GM12875 (cell line): Measurements from ENCODE around the gene ZNF527.
"Not testable (repeated sequence)": the region's sequence is repeated elsewhere in the genome, so short reads cannot be mapped to it uniquely, and the experiment has no call there.

Experiments used
- H3K4me3 ChIP-seq: one replicate; pipeline ENCODE4 v1.5.1; 2011; ENCODE audit warnings: low read depth, low read length, control low read depth
- CTCF ChIP-seq: IDR thresholded peaks from 2 replicates; pipeline ENCODE4 v1.5.1; 2011; ENCODE audit warnings: low read depth, mild to moderate bottlenecking, control low read depth, inconsistent platforms, low read length, moderate library complexity, borderline replicate concordance; ENCODE audit not compliant: insufficient read depth

Gene ZNF527

DNA sequence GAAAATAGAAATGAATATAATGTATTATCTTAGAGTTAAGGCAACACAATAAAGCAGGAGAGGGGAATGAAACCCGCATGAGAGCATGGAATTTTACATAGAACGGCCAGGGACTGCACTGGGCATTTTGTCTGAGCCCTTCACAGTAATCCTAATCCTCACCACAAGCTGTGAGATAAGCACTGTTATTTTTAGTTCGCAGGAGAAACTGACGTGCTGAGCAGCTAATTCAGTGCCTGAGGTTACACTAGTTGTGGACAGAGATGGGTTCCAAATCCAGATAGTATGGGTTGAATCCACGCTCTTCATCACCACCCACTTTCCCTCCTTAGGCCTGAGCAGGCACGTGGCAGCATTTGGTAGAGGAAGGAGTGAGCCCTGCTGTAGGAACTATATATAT lies 24.8 kb upstream of the ZNF527 start:
- no peak overlapping the region for H3K4me3 ChIP-seq
- TF ChIP-seq CTCF = no peak

DNA sequence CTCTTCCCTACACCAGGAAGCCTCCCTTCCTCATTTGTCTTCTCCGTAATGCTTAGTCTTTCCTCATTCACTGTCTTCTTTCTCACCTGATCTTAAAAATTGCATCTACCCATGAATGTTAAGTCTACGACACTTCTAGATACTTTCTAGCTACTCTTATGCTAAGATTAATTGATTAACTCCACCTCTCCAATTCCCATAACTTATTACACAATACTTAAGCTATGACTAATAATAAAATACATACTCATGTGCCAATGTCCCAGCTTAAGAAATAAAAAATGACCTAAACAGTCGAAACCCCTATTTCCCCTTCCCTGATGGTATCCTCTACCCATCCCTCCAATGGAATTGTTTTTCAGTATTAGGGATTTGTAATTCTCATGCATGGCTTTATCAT lies 22.8 kb upstream of the ZNF527 start:
- TF ChIP-seq CTCF = no peak

GRCh38 chr19:37353968-37354367 lies 16.9 kb upstream of the ZNF527 start:
- H3K4me3 ChIP-seq = no peak overlapping the region
- no peak for TF ChIP-seq CTCF

More for the DNA sequence above, 22.8 kb upstream of the ZNF527 start:
- no peak overlapping the region for H3K4me3 ChIP-seq

DNA sequence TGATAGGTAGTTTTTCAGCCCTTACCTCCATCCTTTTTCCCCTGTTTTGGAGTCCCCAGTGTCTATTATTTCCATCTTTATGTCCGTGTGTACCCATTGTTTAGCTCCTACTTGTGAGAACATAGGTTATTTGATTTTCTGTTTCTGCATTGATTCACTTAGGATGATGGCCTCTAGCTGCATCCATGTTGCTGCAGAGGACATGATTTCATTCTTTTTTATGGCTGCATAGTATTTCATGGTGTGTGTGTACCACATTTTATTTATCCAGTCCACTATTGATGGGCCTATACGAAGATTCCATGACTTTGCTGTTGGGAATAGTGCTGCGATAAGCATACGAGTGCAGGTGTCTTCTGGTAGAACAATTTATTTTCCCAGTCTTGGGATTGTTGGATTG lies 15.0 kb upstream of the ZNF527 start:
- no peak overlapping the region for H3K4me3 ChIP-seq
- TF ChIP-seq CTCF = no peak

DNA sequence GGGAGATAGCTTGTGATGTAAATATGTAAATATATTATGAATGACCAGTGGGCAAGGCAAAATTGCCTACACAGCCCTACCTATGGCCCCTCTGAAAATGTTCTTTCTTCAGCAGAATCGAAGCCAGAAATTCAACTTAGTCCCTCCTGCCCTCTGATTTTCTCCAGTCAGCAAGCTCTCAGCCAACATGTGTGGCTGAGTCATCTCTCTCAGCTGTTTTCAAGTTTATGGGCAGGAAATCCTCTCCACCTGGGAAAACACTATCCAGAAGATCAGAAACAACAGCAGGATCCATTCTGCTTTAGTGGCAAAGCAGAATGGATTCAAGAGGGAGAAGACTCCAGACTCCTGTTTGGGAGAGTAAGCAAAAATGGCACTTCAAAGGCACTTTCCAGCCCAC lies 8.9 kb upstream of the ZNF527 start:
- H3K4me3 ChIP-seq = no peak overlapping the region
- TF ChIP-seq CTCF = no peak

- H3K4me3 ChIP-seq = no peak overlapping the region
- TF ChIP-seq CTCF = no peak
Measured at GRCh38 chr19:37362733-37363132, 8.2 kb upstream of the ZNF527 start.

GRCh38 chr19:37370386-37370879 lies 466 bp upstream of the ZNF527 start:
- H3K4me3 ChIP-seq = peak overlapping the region; percentile 70

DNA sequence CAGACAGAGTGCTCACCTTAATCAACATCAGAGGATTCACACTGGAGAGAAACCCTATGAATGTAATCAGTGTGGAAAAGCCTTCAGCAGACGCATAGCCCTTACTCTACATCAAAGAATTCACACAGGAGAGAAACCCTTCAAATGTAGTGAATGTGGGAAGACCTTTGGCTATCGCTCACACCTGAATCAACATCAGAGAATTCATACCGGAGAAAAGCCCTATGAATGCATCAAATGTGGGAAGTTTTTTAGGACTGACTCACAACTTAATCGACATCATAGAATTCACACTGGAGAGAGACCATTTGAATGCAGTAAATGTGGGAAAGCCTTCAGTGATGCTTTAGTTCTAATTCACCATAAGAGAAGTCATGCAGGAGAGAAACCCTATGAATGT lies 18.3 kb downstream of the ZNF527 start:
- no peak for TF ChIP-seq CTCF
- H3K4me3 ChIP-seq = no peak overlapping the region

GRCh38 chr19:37391399-37391798 lies 20.5 kb downstream of the ZNF527 start:
- not testable (repeated sequence) for H3K4me3 ChIP-seq
